HCT116 (cell line): ENCODE data around the gene ELN.

ENCODE experiments used
- ATF3 ChIP-seq: IDR thresholded peaks from 2 replicates; pipeline ENCODE4 v1.6.1; 2012
- CBX3 ChIP-seq: IDR thresholded peaks from 2 replicates; pipeline ENCODE4 v1.6.1; 2012; ENCODE audit warnings: low read depth
- EZH2 ChIP-seq: fragments of 200-600 bp; sonication (generic); IDR thresholded peaks from 2 replicates; pipeline ENCODE4 v1.6.1; 2017; ENCODE audit warnings: antibody characterized with exemption, mixed run types
- EZH2phosphoT487 ChIP-seq: fragments of 200-600 bp; IDR thresholded peaks from 2 replicates; pipeline ENCODE4 v1.6.1; 2018; ENCODE audit warnings: antibody characterized with exemption, borderline replicate concordance
- POLR2A ChIP-seq: IDR thresholded peaks from 2 replicates; pipeline ENCODE4 v1.7.0; 2011; ENCODE audit warnings: borderline replicate concordance; ENCODE audit not compliant: insufficient read depth, insufficient read length; ENCODE audit errors: extremely low read depth
- POLR2AphosphoS5 ChIP-seq: IDR thresholded peaks from 2 replicates; pipeline ENCODE4 v1.6.1; 2011; ENCODE audit warnings: mild to moderate bottlenecking, low read depth, low read length, moderate library complexity
- TF ChIP-seq, protein P1 (sequence below): IDR thresholded peaks from 2 replicates; pipeline ENCODE4 v1.6.1; 2011; ENCODE audit warnings: mild to moderate bottlenecking, low read length, moderate library complexity; ENCODE audit not compliant: insufficient replicate concordance; ENCODE audit errors: extremely low read depth
- TF ChIP-seq, protein P2 (sequence below), 3 experiments: fragments of 200-600 bp in 1 of 3; sonication (generic) in 1 of 3; IDR thresholded peaks in 2 of 3; conservative IDR thresholded peaks in 1 of 3; 2 replicates each; pipeline ENCODE4 v1.5.1; 2012 to 2017; ENCODE audit warnings: low read depth in 2 of 3, low read length in 2 of 3, antibody characterized with exemption in 1 of 3, borderline replicate concordance in 1 of 3, control low read depth in 1 of 3, mild to moderate bottlenecking in 1 of 3, mixed read lengths in 1 of 3, mixed run types in 1 of 3, moderate library complexity in 1 of 3; ENCODE audit not compliant: insufficient read depth in 1 of 3

GRCh38 chr7:74103219-74103772, 75.3 kb downstream of the ELN start:
- TF ChIP-seq EZH2 (no peak), EZH2phosphoT487 (no peak), ATF3 (no peak), POLR2AphosphoS5 (no peak), POLR2A (no peak), CBX3 (no peak)
- TF ChIP-seq, protein P1, sequence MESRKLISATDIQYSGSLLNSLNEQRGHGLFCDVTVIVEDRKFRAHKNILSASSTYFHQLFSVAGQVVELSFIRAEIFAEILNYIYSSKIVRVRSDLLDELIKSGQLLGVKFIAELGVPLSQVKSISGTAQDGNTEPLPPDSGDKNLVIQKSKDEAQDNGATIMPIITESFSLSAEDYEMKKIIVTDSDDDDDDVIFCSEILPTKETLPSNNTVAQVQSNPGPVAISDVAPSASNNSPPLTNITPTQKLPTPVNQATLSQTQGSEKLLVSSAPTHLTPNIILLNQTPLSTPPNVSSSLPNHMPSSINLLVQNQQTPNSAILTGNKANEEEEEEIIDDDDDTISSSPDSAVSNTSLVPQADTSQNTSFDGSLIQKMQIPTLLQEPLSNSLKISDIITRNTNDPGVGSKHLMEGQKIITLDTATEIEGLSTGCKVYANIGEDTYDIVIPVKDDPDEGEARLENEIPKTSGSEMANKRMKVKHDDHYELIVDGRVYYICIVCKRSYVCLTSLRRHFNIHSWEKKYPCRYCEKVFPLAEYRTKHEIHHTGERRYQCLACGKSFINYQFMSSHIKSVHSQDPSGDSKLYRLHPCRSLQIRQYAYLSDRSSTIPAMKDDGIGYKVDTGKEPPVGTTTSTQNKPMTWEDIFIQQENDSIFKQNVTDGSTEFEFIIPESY = no peak
- TF ChIP-seq, protein P2, sequence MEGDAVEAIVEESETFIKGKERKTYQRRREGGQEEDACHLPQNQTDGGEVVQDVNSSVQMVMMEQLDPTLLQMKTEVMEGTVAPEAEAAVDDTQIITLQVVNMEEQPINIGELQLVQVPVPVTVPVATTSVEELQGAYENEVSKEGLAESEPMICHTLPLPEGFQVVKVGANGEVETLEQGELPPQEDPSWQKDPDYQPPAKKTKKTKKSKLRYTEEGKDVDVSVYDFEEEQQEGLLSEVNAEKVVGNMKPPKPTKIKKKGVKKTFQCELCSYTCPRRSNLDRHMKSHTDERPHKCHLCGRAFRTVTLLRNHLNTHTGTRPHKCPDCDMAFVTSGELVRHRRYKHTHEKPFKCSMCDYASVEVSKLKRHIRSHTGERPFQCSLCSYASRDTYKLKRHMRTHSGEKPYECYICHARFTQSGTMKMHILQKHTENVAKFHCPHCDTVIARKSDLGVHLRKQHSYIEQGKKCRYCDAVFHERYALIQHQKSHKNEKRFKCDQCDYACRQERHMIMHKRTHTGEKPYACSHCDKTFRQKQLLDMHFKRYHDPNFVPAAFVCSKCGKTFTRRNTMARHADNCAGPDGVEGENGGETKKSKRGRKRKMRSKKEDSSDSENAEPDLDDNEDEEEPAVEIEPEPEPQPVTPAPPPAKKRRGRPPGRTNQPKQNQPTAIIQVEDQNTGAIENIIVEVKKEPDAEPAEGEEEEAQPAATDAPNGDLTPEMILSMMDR (IDR thresholded peaks at IDR 0.05 in 2 of 3, conservative IDR thresholded peaks at IDR 0.05 in 1 of 3; ENCODE audit: borderline replicate concordance in 1 of 3, insufficient read depth in 1 of 3, low read depth in 2 of 3, low read length in 2 of 3) = no peak
